ENCODE data around the gene RNF223. TPM values are rescaled to one million over a fixed set of nuclear protein-coding genes. Genes with fewer than 3 reads are reported as not detected.

RNF223 gene
- total RNA-seq, 1 donor = not detected

DNA sequence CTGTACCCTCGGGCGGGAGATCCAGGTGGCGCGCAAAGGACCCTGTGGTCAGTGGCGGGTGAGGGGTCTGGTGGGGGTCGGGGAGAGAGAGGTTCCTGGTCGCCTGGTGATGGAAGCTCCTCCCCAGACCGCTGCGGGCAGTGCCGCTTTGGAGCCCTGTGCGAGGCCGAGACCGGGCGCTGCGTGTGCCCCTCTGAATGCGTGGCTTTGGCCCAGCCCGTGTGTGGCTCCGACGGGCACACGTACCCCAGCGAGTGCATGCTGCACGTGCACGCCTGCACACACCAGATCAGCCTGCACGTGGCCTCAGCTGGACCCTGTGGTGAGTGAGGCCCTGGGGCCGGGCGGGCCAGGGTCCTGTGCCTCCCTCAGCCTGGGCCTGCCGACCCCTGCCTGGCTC, 30.7 kb downstream of the RNF223 start:
- Histone ChIP-seq H3K9me3 (ENCODE audit: low read depth, low read length) (no peaks in the 10 kb centered on the region), H3K4me1 (ENCODE audit: insufficient read depth, low read length) (peaks cover 23% of the 10 kb centered on the region), H3K27me3 (ENCODE audit: insufficient read depth, low read length) (peaks cover 8% of the 10 kb centered on the region), H3K4me3 (ENCODE audit: low read length) (no peak overlapping the region)

DNA sequence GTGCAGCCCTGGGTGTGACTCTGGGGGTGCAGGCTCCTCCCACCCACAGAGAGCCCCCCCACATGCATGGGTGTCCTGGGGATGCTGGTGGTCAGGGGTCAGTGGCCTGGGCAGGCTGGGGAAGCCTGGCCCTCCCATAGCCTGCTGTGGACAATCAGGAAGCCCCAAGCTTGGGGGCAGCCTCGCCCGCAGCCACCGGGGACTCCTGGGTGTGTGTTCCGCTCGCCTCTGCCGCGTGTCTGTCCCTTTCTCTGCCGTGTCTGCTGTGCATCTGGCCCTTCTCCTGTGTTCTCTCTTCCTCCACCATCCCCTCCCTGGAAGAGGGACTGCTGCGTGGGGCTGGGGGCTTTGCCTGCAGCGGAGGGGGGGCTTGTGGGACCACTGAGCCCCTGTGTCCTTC, 31.3 kb downstream of the RNF223 start:
- peaks cover 8% of the 10 kb centered on the region for H3K27me3 ChIP-seq (ENCODE audit: insufficient read depth, low read length)
- peaks cover 25% of the 10 kb centered on the region for H3K4me1 ChIP-seq (ENCODE audit: insufficient read depth, low read length)
- no peaks in the 10 kb centered on the region for H3K9me3 ChIP-seq (ENCODE audit: low read depth, low read length)
- no peak overlapping the region for H3K4me3 ChIP-seq (ENCODE audit: low read length)

- Histone ChIP-seq H3K4me1 (ENCODE audit: insufficient read depth, low read length) (peaks cover 25% of the 10 kb centered on the region), H3K9me3 (ENCODE audit: low read depth, low read length) (no peaks in the 10 kb centered on the region), H3K4me3 (ENCODE audit: low read length) (no peak overlapping the region), H3K27me3 (ENCODE audit: insufficient read depth, low read length) (peaks cover 8% of the 10 kb centered on the region)
These were observed 32.2 kb downstream of the RNF223 start for GRCh38 chr1:1041873-1042272.

- peaks cover 8% of the 10 kb centered on the region for H3K27me3 ChIP-seq (ENCODE audit: insufficient read depth, low read length)
- H3K4me1 ChIP-seq (ENCODE audit: insufficient read depth, low read length) = peaks cover 25% of the 10 kb centered on the region
- H3K9me3 ChIP-seq (ENCODE audit: low read depth, low read length) = no peaks in the 10 kb centered on the region
- no peak overlapping the region for H3K4me3 ChIP-seq (ENCODE audit: low read length)
These were observed 33.0 kb downstream of the RNF223 start for GRCh38 chr1:1041092-1041523.

GRCh38 chr1:1040004-1040991, 33.8 kb downstream of the RNF223 start:
- Histone ChIP-seq H3K4me3 (ENCODE audit: low read length) (no peak overlapping the region), H3K4me1 (ENCODE audit: insufficient read depth, low read length) (peaks cover 25% of the 10 kb centered on the region), H3K9me3 (ENCODE audit: low read depth, low read length) (no peaks in the 10 kb centered on the region), H3K27me3 (ENCODE audit: insufficient read depth, low read length) (peaks cover 8% of the 10 kb centered on the region)

DNA sequence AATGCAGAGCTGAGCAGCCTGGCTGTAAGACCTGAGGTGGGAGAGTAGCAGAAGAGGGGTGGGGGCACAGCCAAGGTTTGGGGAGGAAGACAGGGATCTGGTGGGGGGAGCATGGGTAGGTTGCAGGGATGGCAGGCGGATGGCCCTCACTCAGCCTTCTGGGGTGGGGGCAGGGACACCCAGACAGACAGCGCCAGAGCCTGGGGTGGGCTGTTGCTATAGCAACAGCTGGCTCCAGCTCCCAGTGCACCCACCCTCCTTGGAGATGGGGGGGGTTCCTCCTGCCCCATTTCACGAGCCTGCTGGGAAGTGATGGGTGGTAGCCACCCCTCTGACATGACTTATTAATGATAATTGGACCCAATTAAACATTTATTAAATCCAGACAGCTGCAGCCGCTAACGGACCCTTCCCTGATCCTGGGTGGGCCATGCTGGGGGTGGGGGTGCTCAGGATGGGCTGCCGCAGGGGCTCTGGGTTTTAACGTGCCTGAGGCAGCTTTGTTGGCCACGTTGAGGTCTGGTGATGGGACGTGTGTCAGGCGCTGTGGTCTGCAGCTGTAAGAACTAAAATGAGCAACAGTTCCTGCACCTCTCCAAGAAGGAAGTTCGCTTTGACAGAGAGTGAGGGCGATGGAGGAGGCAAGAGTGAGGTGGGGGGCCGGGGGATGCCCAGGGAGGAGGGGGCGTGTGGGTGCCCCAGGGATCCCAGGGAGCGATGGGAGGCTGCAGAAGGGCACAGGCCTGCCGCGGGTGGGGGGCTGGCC, 34.8 kb downstream of the RNF223 start:
- H3K27me3 ChIP-seq (ENCODE audit: insufficient read depth, low read length) = peaks cover 14% of the 10 kb centered on the region
- H3K4me3 ChIP-seq (ENCODE audit: low read length) = no peak overlapping the region
- no peaks in the 10 kb centered on the region for H3K9me3 ChIP-seq (ENCODE audit: low read depth, low read length)
- peaks cover 25% of the 10 kb centered on the region for H3K4me1 ChIP-seq (ENCODE audit: insufficient read depth, low read length)

DNA sequence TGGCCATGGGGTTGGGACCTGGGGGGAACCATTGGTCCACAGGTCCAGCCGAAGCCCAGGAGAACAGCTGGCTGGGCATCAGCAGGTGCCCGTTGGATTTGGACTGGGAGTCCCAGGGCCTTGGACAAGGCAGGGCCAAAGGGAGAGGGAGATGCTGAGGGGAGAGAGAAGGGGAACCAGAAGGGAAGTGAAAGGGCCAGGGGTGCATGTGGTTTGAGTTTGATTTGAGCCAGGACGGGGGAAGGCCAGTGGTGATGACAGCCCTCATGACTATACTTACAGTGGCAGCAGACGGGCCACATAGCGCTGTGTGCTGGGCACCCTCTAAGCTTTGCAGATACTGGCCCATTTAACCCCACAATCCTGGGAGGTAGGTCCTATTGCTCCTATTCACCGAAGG, 35.4 kb downstream of the RNF223 start:
- H3K27me3 ChIP-seq (ENCODE audit: insufficient read depth, low read length) = peaks cover 17% of the 10 kb centered on the region
- H3K4me3 ChIP-seq (ENCODE audit: low read length) = no peak overlapping the region
- peaks cover 31% of the 10 kb centered on the region for H3K4me1 ChIP-seq (ENCODE audit: insufficient read depth, low read length)
- H3K9me3 ChIP-seq (ENCODE audit: low read depth, low read length) = no peaks in the 10 kb centered on the region

GRCh38 chr1:1037366-1038327, 36.5 kb downstream of the RNF223 start:
- peaks cover 37% of the 10 kb centered on the region for H3K4me1 ChIP-seq (ENCODE audit: insufficient read depth, low read length)
- no peaks in the 10 kb centered on the region for H3K9me3 ChIP-seq (ENCODE audit: low read depth, low read length)
- peaks cover 19% of the 10 kb centered on the region for H3K27me3 ChIP-seq (ENCODE audit: insufficient read depth, low read length)
- no peak overlapping the region for H3K4me3 ChIP-seq (ENCODE audit: low read length)

DNA sequence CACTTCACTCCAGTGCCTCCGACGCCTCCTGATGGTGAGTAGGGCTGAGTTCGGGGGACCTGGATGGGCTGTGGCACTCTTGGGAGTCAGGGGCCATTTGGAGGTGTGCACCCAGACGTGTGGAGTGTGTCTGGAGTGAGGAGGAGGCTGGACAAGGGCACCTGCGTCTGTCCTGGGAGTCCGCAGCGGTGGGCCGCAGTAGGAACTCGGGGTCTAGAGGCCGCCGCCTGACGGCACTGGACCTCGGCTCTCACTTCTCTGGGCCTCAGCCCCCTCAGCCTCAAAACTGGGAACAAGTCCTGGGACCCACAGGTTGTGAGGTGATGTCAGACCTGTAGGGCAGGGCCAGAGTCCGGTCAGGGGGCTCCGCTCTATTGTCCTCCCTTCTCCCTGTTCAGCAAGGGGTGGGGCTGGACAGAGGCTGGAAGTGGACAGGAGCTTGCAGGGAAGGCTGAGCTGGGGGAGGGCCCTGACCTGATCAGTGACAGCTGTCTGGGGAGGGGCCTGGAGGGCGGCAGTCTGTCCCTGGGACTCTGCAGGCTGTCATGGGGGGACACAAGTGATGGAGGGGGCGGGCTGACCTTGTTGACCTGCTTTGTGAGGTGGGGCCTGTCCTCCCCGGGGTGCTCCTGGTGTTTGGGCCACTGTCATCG, 38.7 kb downstream of the RNF223 start:
- Histone ChIP-seq H3K27me3 (ENCODE audit: insufficient read depth, low read length) (peaks cover 27% of the 10 kb centered on the region), H3K4me1 (ENCODE audit: insufficient read depth, low read length) (peaks cover 39% of the 10 kb centered on the region), H3K4me3 (ENCODE audit: low read length) (no peak overlapping the region)

GRCh38 chr1:1034439-1034781, 39.7 kb downstream of the RNF223 start:
- Histone ChIP-seq H3K4me1 (ENCODE audit: insufficient read depth, low read length) (peaks cover 29% of the 10 kb centered on the region), H3K27me3 (ENCODE audit: insufficient read depth, low read length) (peaks cover 23% of the 10 kb centered on the region), H3K9me3 (ENCODE audit: low read depth, low read length) (no peaks in the 10 kb centered on the region), H3K4me3 (ENCODE audit: low read length) (no peak overlapping the region)

More for the DNA sequence above, 38.7 kb downstream of the RNF223 start:
- H3K9me3 ChIP-seq (ENCODE audit: low read depth, low read length) = no peaks in the 10 kb centered on the region

DNA sequence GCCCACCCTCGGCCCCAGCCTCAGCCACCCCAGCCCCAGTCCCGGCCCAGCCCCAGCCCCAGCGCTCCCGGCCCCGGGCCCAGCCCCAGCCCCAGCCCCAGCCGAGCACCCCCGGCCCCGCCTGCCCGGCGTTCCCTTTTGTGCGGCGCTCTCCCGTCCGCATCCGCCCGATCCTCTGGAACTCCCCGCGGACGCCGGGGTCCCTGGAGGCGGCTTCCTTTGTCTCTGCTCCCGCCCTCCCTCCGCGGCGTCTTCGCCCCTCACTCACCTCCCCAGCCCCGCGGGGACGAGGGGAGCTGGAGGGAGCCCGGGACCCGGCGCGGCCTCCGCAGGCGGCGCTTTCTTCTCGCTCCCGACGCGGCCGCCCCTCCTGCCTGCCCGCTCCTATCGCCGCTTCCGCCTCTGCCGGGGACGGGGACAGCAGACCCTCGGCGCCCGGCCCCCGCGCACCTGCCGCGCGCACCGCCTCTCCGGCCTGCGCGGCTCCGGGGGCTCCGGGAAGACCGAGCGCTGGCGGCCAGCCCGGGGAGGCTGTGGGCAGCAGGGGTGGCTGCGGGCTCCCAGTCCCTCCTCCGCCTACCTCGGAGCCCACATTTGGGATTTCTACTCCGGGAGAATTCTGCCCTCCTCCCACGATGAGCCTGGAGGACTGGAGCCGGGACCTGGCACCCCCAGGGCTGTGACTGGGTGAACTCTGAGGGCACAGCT, 40.2 kb downstream of the RNF223 start:
- Histone ChIP-seq H3K27me3 (ENCODE audit: insufficient read depth, low read length) (peaks cover 19% of the 10 kb centered on the region), H3K9me3 (ENCODE audit: low read depth, low read length) (no peaks in the 10 kb centered on the region), H3K4me3 (ENCODE audit: low read length) (no peak overlapping the region), H3K4me1 (ENCODE audit: insufficient read depth, low read length) (peaks cover 23% of the 10 kb centered on the region)

GRCh38 chr1:1033009-1033587, 41.0 kb downstream of the RNF223 start:
- Histone ChIP-seq H3K9me3 (ENCODE audit: low read depth, low read length) (no peaks in the 10 kb centered on the region), H3K27me3 (ENCODE audit: insufficient read depth, low read length) (peaks cover 19% of the 10 kb centered on the region), H3K4me3 (ENCODE audit: low read length) (no peak overlapping the region), H3K4me1 (ENCODE audit: insufficient read depth, low read length) (peaks cover 16% of the 10 kb centered on the region)

GRCh38 chr1:1032424-1032823, 41.7 kb downstream of the RNF223 start:
- Histone ChIP-seq H3K4me1 (ENCODE audit: insufficient read depth, low read length) (peaks cover 16% of the 10 kb centered on the region), H3K27me3 (ENCODE audit: insufficient read depth, low read length) (peaks cover 19% of the 10 kb centered on the region)

More at GRCh38 chr1:1032424-1032823, 41.7 kb downstream of the RNF223 start:
- no peak overlapping the region for H3K4me3 ChIP-seq (ENCODE audit: low read length)
- no peaks in the 10 kb centered on the region for H3K9me3 ChIP-seq (ENCODE audit: low read depth, low read length)

Measured in mononuclear cell (primary cell).